SU-DHL-6 (cell line): ENCODE measurements around the gene CDC42BPG.
A peak's percentile ranks its signal among the peaks of the same experiment; 100 is the strongest.

Source experiments
- H2AFZ ChIP-seq: fragments of 200-600 bp; sonication (generic); 2 replicates; pipeline ENCODE4 v1.6.1; 2014; ENCODE audit warnings: low read depth, mild to moderate bottlenecking, moderate library complexity, mixed read lengths, antibody characterized with exemption, low read length; ENCODE audit not compliant: severe bottlenecking
- H3F3A ChIP-seq: fragments of 200-600 bp; shearing (Covaris generic); 2 replicates; pipeline ENCODE4 v1.6.0; 2016; ENCODE audit warnings: antibody characterized with exemption, mild to moderate bottlenecking; ENCODE audit not compliant: insufficient read depth
- H3K27ac ChIP-seq: fragments of 200-600 bp; sonication (generic); 2 replicates; pipeline ENCODE4 v1.5.1; 2016; ENCODE audit warnings: low read depth, mild to moderate bottlenecking, low read length, moderate library complexity, mixed read lengths
- H3K27me3 ChIP-seq: fragments of 200-600 bp; sonication (generic), shearing (Covaris generic); 2 replicates; pipeline ENCODE4 v1.6.0; 2014; ENCODE audit warnings: mild to moderate bottlenecking, low read length
- H3K36me3 ChIP-seq: fragments of 200-600 bp; sonication (generic); 2 replicates; pipeline ENCODE4 v1.6.1; 2014; ENCODE audit warnings: mild to moderate bottlenecking, low read length, mixed read lengths
- H3K4me2 ChIP-seq: fragments of 300-600, 200-600 bp; shearing (Covaris generic), sonication (generic); 2 replicates; pipeline ENCODE4 v1.6.0; 2014; ENCODE audit warnings: low read length, low read depth, mild to moderate bottlenecking; ENCODE audit not compliant: poor library complexity, severe bottlenecking
- H3K4me3 ChIP-seq: fragments of 200-600 bp; sonication (generic); 2 replicates; pipeline ENCODE4 v1.5.1; 2014; ENCODE audit warnings: antibody characterized with exemption, low read length, mild to moderate bottlenecking, mixed read lengths; ENCODE audit not compliant: insufficient read depth, poor library complexity, severe bottlenecking
- H3K79me2 ChIP-seq: fragments of 200-600 bp; sonication (generic); 2 replicates; pipeline ENCODE4 v1.6.1; 2014; ENCODE audit warnings: mild to moderate bottlenecking, low read length, moderate library complexity; ENCODE audit not compliant: insufficient read depth
- H3K9ac ChIP-seq: fragments of 200-600 bp; sonication (generic); 2 replicates; pipeline ENCODE4 v1.7.0; 2014; ENCODE audit warnings: mild to moderate bottlenecking, low read length
- H3K9me2 ChIP-seq: fragments of 200-600 bp; sonication (generic); replicated peaks from 2 replicates; pipeline ENCODE4 v1.6.1; 2014; ENCODE audit warnings: low read length; ENCODE audit not compliant: insufficient read depth
- H3K9me3 ChIP-seq: fragments of 200-600 bp; sonication (generic); 2 replicates; pipeline ENCODE4 v1.6.1; 2014; ENCODE audit warnings: low read length, mixed read lengths; ENCODE audit not compliant: insufficient read depth
- H4K20me1 ChIP-seq: fragments of 200-600 bp; sonication (generic); 2 replicates; pipeline ENCODE4 v1.6.1; 2014; ENCODE audit warnings: low read depth, mild to moderate bottlenecking, antibody characterized with exemption, low read length, moderate library complexity, mixed read lengths
- EZH2phosphoT487 ChIP-seq: fragments of 200-600 bp; sonication (generic), shearing (Covaris generic); conservative IDR thresholded peaks from 2 replicates; pipeline ENCODE4 v1.6.1; 2018; ENCODE audit warnings: mild to moderate bottlenecking, antibody characterized with exemption, low read length, moderate library complexity, mixed read lengths
- TF ChIP-seq, protein P1 (sequence below): fragments of 200-600 bp; sonication (generic); IDR thresholded peaks from one replicate; pipeline ENCODE4 v1.5.1; 2017; ENCODE audit warnings: antibody characterized with exemption, mild to moderate bottlenecking, low read length, moderate library complexity; ENCODE audit not compliant: insufficient read depth, poor library complexity, severe bottlenecking

The CDC42BPG gene

DNA sequence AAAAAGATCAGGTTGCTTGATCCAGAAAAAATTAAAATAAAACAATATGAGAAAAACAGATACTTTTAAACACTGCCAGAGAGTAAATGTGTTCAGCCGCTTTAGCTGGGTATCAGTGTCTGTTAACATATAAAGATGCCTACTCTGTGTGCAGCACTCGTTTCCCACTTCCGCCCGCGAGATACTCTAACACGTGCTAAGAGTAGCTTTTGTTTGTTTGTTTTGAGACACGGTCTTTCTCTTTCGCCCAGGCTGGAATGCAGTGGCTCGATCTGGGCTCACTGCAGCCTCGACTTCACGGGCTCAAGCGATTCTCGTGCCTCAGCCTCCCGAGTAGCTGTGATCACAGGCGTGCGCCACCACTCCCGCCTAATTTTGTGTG is 33.6 kb downstream of the CDC42BPG start:
- peak overlapping the region; percentile 63 for H3K4me2 ChIP-seq
- peak overlapping the region; percentile 88 for H2AFZ ChIP-seq
- H3K9me2 ChIP-seq, result no peaks in the 10 kb centered on the region
- H3K9ac ChIP-seq, result peak overlapping the region; percentile 78
- H3K36me3 ChIP-seq, result no peaks in the 10 kb centered on the region
- peaks cover 7% of the 10 kb centered on the region; the same call in 1 of the 2 replicates for H3K79me2 ChIP-seq
- H3F3A ChIP-seq, result peaks cover 21% of the 10 kb centered on the region
- H3K27me3 ChIP-seq, result no peaks in the 10 kb centered on the region
- H3K4me3 ChIP-seq, result peak overlapping the region; percentile 69
- H3K27ac ChIP-seq, result peak overlapping the region; percentile 76
- TF ChIP-seq, protein P1, sequence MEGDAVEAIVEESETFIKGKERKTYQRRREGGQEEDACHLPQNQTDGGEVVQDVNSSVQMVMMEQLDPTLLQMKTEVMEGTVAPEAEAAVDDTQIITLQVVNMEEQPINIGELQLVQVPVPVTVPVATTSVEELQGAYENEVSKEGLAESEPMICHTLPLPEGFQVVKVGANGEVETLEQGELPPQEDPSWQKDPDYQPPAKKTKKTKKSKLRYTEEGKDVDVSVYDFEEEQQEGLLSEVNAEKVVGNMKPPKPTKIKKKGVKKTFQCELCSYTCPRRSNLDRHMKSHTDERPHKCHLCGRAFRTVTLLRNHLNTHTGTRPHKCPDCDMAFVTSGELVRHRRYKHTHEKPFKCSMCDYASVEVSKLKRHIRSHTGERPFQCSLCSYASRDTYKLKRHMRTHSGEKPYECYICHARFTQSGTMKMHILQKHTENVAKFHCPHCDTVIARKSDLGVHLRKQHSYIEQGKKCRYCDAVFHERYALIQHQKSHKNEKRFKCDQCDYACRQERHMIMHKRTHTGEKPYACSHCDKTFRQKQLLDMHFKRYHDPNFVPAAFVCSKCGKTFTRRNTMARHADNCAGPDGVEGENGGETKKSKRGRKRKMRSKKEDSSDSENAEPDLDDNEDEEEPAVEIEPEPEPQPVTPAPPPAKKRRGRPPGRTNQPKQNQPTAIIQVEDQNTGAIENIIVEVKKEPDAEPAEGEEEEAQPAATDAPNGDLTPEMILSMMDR, result no peak
- no peak for TF ChIP-seq EZH2phosphoT487
- H4K20me1 ChIP-seq, result no peaks in the 10 kb centered on the region
- H3K9me3 ChIP-seq, result no peaks in the 10 kb centered on the region

DNA sequence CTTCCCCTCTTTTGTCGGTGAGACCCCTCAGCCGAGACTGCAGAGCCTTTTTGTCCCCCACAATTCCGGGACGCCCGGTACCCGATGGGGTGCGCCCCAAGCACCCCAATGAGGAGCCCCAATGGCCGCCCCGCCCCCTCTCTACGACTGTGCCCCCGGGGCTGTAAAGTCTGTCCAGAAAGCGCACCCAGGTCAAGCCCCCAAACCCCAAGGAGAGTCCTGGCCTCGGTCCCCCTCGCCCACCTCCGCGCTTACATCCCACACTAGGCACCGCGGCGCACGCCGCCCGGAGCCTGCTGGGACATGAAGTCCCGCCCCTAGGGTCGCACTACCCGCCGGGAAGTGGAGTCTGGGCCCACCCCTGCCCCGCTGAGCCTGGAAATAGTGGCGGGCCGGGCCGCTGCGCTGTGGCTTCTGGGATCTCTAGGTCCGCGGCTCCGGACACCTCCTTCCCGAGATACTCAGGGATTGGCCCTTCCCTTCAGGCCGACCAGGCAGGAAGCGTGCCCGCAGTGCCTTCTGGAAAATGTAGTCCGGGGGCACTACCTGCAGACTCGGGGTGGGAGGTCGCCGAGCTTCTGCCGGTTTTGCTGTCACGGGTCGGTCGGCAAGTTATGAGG is 34.1 kb downstream of the CDC42BPG start, which contains the start of gene MEN1:
TSS of gene MEN1 (minus strand) at position 281 of the 620 bp plus-strand sequence. CDS start 442 bp downstream, outside the sequence.
- Histone ChIP-seq H3K9me2 (no peaks in the 10 kb centered on the region), H3K4me2 (peak within 1 kb of the TSS; percentile 63), H3K4me3 (peak within 1 kb of the TSS; percentile 69), H3K27me3 (no peaks in the 10 kb centered on the region), H3K9me3 (no peaks in the 10 kb centered on the region), H4K20me1 (no peaks in the 10 kb centered on the region), H3K9ac (peak within 1 kb of the TSS; percentile 78), H3K79me2 (peaks cover 7% of the 10 kb centered on the region; the same call in 1 of the 2 replicates), H2AFZ (peak within 1 kb of the TSS; percentile 88), H3K27ac (peak within 1 kb of the TSS; percentile 76), H3F3A (peaks cover 21% of the 10 kb centered on the region), H3K36me3 (no peaks in the 10 kb centered on the region)
- TF ChIP-seq EZH2phosphoT487, result no peak
- TF ChIP-seq, protein P1, result no peak

DNA sequence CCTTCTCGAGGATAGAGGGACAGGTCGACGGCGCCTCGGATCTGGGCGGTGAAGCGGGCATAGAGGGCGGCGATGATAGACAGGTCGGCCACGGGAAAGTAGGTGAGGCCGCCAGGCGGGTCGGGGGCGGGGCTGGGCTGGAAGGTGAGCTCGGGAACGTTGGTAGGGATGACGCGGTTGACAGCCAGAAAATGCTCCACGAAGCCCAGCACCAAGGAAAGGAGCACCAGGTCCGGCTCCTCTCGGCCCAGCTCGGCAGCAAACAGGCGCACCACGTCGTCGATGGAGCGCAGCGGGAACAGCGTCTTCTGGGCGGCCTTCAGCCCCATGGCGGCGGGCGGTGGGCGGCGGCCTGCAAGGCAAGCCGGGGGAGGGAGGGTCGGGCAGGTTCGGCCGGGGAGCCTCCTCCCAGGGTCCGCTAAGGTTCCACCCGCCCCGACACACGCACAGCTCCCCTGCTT is 34.6 kb downstream of the CDC42BPG start:
- H2AFZ ChIP-seq, result peak overlapping the region; percentile 88
- peak overlapping the region; percentile 76 for H3K27ac ChIP-seq

More for the DNA sequence above, 34.6 kb downstream of the CDC42BPG start:
- peaks cover 7% of the 10 kb centered on the region; the same call in 1 of the 2 replicates for H3K79me2 ChIP-seq
- H3K9ac ChIP-seq, result peak overlapping the region; percentile 78
- H3F3A ChIP-seq, result peaks cover 19% of the 10 kb centered on the region
- H3K9me2 ChIP-seq, result no peaks in the 10 kb centered on the region
- peak overlapping the region; percentile 63 for H3K4me2 ChIP-seq
- peak overlapping the region; percentile 69 for H3K4me3 ChIP-seq
- no peaks in the 10 kb centered on the region for H3K36me3 ChIP-seq
- TF ChIP-seq EZH2phosphoT487, result no peak
- TF ChIP-seq, protein P1, result no peak
- H4K20me1 ChIP-seq, result no peaks in the 10 kb centered on the region
- H3K27me3 ChIP-seq, result no peaks in the 10 kb centered on the region
- no peaks in the 10 kb centered on the region for H3K9me3 ChIP-seq
